NCI-H69 (cell line): ENCODE measurements around the gene SLC23A3.

Source experiments
- DNase-seq: peaks from one replicate; lab custom pipeline; 2025; lab: John Stamatoyannopoulos, UW

Gene SLC23A3

GRCh38 chr2:219142329-219142728, 27.5 kb downstream of the SLC23A3 start:
- DNase-seq = peak; percentile 8

GRCh38 chr2:219140722-219141121, 29.1 kb downstream of the SLC23A3 start:
- DNase-seq = no peak

GRCh38 chr2:219133976-219134375, 35.9 kb downstream of the SLC23A3 start:
- DNase-seq = no peak

- DNase-seq = no peak
Measured at GRCh38 chr2:219131744-219132143, 38.1 kb downstream of the SLC23A3 start.

GRCh38 chr2:219131327-219131726, 38.5 kb downstream of the SLC23A3 start:
- DNase-seq = no peak

GRCh38 chr2:219129589-219129988, 40.2 kb downstream of the SLC23A3 start:
- no peak for DNase-seq

- DNase-seq = no peak
Measured at GRCh38 chr2:219128396-219128795, 41.4 kb downstream of the SLC23A3 start.

GRCh38 chr2:219127037-219127635, 42.7 kb downstream of the SLC23A3 start:
- DNase-seq = no peak

- DNase-seq = peak; percentile 89
Measured at GRCh38 chr2:219126555-219126954, 43.3 kb downstream of the SLC23A3 start.

GRCh38 chr2:219125886-219126270, 44.0 kb downstream of the SLC23A3 start:
- no peak for DNase-seq

GRCh38 chr2:219125225-219125885, 44.5 kb downstream of the SLC23A3 start:
- DNase-seq = no peak

- DNase-seq = no peak
Measured at GRCh38 chr2:219124381-219125110, 45.3 kb downstream of the SLC23A3 start.

GRCh38 chr2:219123356-219124135, 46.3 kb downstream of the SLC23A3 start:
- DNase-seq = no peak

- no peak for DNase-seq
Measured at GRCh38 chr2:219122202-219122980, 47.4 kb downstream of the SLC23A3 start.

GRCh38 chr2:219120082-219120481, 49.7 kb downstream of the SLC23A3 start:
- no peak for DNase-seq

- peak; percentile 53 for DNase-seq
Measured at GRCh38 chr2:219119422-219120043, 50.3 kb downstream of the SLC23A3 start.

- DNase-seq = no peak
Measured at GRCh38 chr2:219118504-219118903, 51.3 kb downstream of the SLC23A3 start.

- no peak for DNase-seq
Measured at GRCh38 chr2:219116776-219117646, 52.8 kb downstream of the SLC23A3 start.

- DNase-seq = no peak
Measured at GRCh38 chr2:219112651-219113338, 57.0 kb downstream of the SLC23A3 start.

GRCh38 chr2:219112062-219112406, 57.8 kb downstream of the SLC23A3 start:
- no peak for DNase-seq
